ENCODE results near the gene CMTM5.
"Not testable (repeated sequence)": the region's sequence is repeated elsewhere in the genome, so short reads cannot be mapped to it uniquely, and the experiment has no call there.

Gene CMTM5

GRCh38 chr14:23381871-23382270 lies 5.0 kb downstream of the CMTM5 start:
- TF ChIP-seq, protein P1, sequence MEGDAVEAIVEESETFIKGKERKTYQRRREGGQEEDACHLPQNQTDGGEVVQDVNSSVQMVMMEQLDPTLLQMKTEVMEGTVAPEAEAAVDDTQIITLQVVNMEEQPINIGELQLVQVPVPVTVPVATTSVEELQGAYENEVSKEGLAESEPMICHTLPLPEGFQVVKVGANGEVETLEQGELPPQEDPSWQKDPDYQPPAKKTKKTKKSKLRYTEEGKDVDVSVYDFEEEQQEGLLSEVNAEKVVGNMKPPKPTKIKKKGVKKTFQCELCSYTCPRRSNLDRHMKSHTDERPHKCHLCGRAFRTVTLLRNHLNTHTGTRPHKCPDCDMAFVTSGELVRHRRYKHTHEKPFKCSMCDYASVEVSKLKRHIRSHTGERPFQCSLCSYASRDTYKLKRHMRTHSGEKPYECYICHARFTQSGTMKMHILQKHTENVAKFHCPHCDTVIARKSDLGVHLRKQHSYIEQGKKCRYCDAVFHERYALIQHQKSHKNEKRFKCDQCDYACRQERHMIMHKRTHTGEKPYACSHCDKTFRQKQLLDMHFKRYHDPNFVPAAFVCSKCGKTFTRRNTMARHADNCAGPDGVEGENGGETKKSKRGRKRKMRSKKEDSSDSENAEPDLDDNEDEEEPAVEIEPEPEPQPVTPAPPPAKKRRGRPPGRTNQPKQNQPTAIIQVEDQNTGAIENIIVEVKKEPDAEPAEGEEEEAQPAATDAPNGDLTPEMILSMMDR (IDR thresholded peaks at IDR 0.05; ENCODE audit: borderline replicate concordance, control extremely low read depth, extremely low read depth, insufficient read depth, missing control alignments), result no peak
- DNase-seq (ENCODE audit: low spot score), result no peak
- in situ Hi-C loops (cut with MboI; ENCODE audit: low sequenced_read_pairs, unreplicated experiment), result no loop called here

DNA sequence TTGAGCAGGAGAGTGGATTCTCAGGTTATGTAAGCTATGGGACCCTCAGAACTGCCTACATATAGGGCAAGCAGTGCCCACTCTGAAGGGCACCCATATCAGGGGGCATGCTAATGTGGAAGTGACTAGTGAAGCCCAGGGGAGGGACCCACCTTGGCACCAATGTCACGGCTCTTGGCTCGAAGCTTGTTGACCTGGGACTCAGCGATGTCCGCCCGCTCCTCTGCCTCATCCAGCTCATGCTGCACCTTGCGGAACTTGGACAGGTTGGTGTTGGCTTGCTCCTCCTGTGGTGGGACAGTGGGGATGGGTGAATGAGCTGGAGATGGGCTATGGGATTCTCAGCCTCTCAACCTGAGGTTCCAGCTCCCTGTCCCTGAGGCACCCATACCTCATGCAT lies 5.4 kb downstream of the CMTM5 start:
- no peak for DNase-seq (ENCODE audit: low spot score)
- TF ChIP-seq, protein P1 (IDR thresholded peaks at IDR 0.05; ENCODE audit: borderline replicate concordance, control extremely low read depth, extremely low read depth, insufficient read depth, missing control alignments), result no peak
- in situ Hi-C loops (cut with MboI; ENCODE audit: low sequenced_read_pairs, unreplicated experiment), result no loop called here

DNA sequence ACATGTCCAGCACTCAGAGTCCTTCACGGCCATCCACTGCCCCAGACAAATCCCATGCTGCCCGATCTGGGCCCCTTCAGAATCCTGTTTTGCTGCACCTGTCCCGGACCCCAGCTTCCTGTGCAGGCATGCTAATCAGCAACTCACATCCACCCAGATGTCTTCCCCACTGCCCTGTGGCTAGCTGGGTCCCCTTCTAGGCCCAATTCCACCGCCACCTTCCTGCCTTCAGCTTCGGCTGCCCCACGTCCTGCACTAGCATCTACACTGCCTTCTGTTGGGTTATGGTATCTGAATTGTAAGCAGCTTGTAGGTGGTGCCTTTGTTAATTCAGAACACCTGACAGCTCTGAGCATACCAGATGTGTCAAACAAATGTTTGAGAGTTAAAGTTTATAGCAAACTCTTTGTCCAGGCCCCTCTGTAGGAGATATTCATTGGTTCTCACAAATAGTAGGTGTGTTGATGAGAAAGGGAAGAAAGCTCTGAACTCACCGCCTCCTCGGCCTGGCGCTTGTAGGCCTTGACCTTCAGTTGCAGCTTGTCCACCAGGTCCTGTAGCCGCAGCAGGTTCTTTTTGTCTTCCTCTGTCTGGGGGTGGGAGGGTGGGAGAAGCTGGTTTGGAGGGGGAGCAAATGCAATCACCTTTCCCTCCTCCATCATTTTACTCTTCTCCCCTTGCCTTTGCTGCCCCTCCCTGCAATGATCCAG lies 6.0 kb downstream of the CMTM5 start:
- TF ChIP-seq, protein P1 (IDR thresholded peaks at IDR 0.05; ENCODE audit: borderline replicate concordance, control extremely low read depth, extremely low read depth, insufficient read depth, missing control alignments), result no peak
- DNase-seq (ENCODE audit: low spot score), result no peak
- in situ Hi-C loops (cut with MboI; ENCODE audit: low sequenced_read_pairs, unreplicated experiment), result no loop called here

GRCh38 chr14:23384364-23385080 lies 7.7 kb downstream of the CMTM5 start:
- TF ChIP-seq, protein P1 (IDR thresholded peaks at IDR 0.05; ENCODE audit: borderline replicate concordance, control extremely low read depth, extremely low read depth, insufficient read depth, missing control alignments), result no peak
- in situ Hi-C loops (cut with MboI; ENCODE audit: low sequenced_read_pairs, unreplicated experiment), result no loop called here
- no peak for DNase-seq (ENCODE audit: low spot score)

- in situ Hi-C loops (cut with MboI; ENCODE audit: low sequenced_read_pairs, unreplicated experiment), result no loop called here
- TF ChIP-seq, protein P1 (IDR thresholded peaks at IDR 0.05; ENCODE audit: borderline replicate concordance, control extremely low read depth, extremely low read depth, insufficient read depth, missing control alignments), result no peak
- DNase-seq (ENCODE audit: low spot score), result no peak
Observed at GRCh38 chr14:23385244-23385641, 8.4 kb downstream of the CMTM5 start.

DNA sequence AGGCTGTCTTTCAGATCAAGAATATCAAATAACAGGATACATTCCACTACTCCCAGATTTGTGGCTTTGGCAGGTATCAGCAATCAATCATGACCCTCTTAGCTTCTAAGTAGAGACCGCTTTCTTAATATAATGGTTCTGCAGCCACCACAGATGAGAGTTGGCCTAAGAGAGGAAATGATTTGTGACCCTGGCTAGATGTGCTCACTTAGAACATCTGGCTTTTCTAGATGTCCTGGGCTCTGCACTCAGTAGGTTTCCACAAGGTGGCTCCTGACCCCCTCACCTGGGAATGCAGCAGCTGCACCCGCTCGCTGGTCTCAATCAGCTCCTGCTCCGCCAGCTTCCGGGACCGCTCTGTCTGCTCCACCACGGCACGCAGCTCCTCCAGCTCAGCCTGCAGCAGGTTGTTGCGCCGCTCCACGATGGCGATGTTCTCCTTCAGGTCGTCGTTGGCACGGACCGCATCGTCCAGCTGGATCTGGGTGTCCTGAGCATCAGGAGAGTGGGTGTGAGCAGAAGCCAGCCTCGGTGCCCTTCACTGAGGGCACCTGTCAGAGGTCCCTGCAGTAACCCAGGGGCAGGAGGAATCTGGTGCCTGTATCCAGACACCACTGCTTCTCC lies 8.9 kb downstream of the CMTM5 start:
- in situ Hi-C loops (cut with MboI; ENCODE audit: low sequenced_read_pairs, unreplicated experiment), result no loop called here
- no peak for DNase-seq (ENCODE audit: low spot score)
- TF ChIP-seq, protein P1 (IDR thresholded peaks at IDR 0.05; ENCODE audit: borderline replicate concordance, control extremely low read depth, extremely low read depth, insufficient read depth, missing control alignments), result no peak

DNA sequence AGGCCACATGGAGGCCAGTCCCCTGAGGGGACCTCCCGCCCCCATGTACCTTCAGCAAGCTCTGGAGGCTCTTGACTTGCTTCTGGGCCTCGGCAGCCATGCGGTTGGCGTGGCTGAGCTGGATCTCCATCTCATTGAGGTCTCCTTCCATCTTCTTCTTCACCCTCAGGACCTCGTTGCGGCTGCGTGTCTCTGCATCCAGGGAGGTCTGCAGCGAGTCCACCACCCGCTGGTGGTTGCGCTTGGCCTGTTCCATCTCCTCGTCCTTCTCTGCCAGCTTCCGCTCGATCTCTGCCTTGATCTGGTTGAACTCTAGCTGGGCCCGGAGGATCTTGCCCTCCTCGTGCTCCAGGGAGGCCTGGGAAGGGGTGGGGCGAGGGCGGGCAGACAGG lies 9.4 kb downstream of the CMTM5 start:
- in situ Hi-C loops (cut with MboI; ENCODE audit: low sequenced_read_pairs, unreplicated experiment); DNase-seq (ENCODE audit: low spot score): not testable (repeated sequence)
